ENCODE results near the gene GDE1.
"Not testable (repeated sequence)": the region's sequence is repeated elsewhere in the genome, so short reads cannot be mapped to it uniquely, and the experiment has no call there.

The GDE1 gene

GRCh38 chr16:19521471-19522396 lies at the start of gene GDE1:
TSS of gene GDE1 (minus strand) at chr16:19522098. CDS start at chr16:19521964, 134 bp downstream.
- peak; percentile 96 for DNase-seq

GRCh38 chr16:19567560-19567959 lies 45.7 kb upstream of the GDE1 start:
- DNase-seq, result no peak

- DNase-seq, result no peak
Measured at GRCh38 chr16:19566362-19566761, 44.5 kb upstream of the GDE1 start.

- DNase-seq, result no peak
Measured at GRCh38 chr16:19563377-19563776, 41.5 kb upstream of the GDE1 start.

GRCh38 chr16:19560078-19560477 lies 38.2 kb upstream of the GDE1 start:
- no peak for DNase-seq

GRCh38 chr16:19559242-19559910 lies 37.5 kb upstream of the GDE1 start:
- peak; percentile 47 for DNase-seq

GRCh38 chr16:19555938-19556771 lies 34.3 kb upstream of the GDE1 start:
- peak; percentile 6 for DNase-seq

GRCh38 chr16:19555186-19555937 lies 33.5 kb upstream of the GDE1 start, which contains the start of gene VPS35L:
TSS of gene VPS35L (plus strand) at chr16:19555703. CDS start at chr16:19555730, 27 bp downstream.
- DNase-seq, result peak; percentile 98

- no peak for DNase-seq
Measured at GRCh38 chr16:19549673-19550072, 27.8 kb upstream of the GDE1 start.

GRCh38 chr16:19548144-19548543 lies 26.2 kb upstream of the GDE1 start:
- no peak for DNase-seq

GRCh38 chr16:19543278-19543996 lies 21.5 kb upstream of the GDE1 start:
- not testable (repeated sequence) for DNase-seq

- DNase-seq, result no peak
Measured at GRCh38 chr16:19542138-19542821, 20.4 kb upstream of the GDE1 start.

- DNase-seq, result no peak
Measured at GRCh38 chr16:19540241-19540970, 18.5 kb upstream of the GDE1 start.

GRCh38 chr16:19532601-19533000 lies 10.7 kb upstream of the GDE1 start:
- no peak for DNase-seq

GRCh38 chr16:19528666-19529065 lies 6.8 kb upstream of the GDE1 start:
- DNase-seq, result no peak

GRCh38 chr16:19527161-19527560 lies 5.3 kb upstream of the GDE1 start:
- DNase-seq, result no peak

GRCh38 chr16:19525385-19525723 lies 3.5 kb upstream of the GDE1 start:
- no peak for DNase-seq

GRCh38 chr16:19524616-19525384 lies 2.9 kb upstream of the GDE1 start:
- DNase-seq, result no peak

- DNase-seq, result peak; percentile 5
Measured at GRCh38 chr16:19524356-19524615, 2.4 kb upstream of the GDE1 start.
